Prostate gland (tissue), 2 donors: ENCODE data around the gene LNX1.

ENCODE experiments used
- CTCF ChIP-seq, 4 experiments: fragments of 200-600 bp in 2 of 4; fragments of 450-650 bp in 2 of 4; sonication (generic) in 2 of 4; IDR thresholded peaks; 1 replicate in 3 of 4; 2 replicates in 1 of 4; pipeline ENCODE4 v1.5.1; 2016 to 2019; ENCODE audit warnings: antibody characterized with exemption in 4 of 4, mild to moderate bottlenecking in 2 of 4, moderate library complexity in 2 of 4
- POLR2A ChIP-seq: fragments of 450-650 bp; IDR thresholded peaks from one replicate; pipeline ENCODE4 v1.6.1; 2016; ENCODE audit warnings: antibody characterized with exemption, mild to moderate bottlenecking
- POLR2AphosphoS5 ChIP-seq: sonication (generic); formaldehyde crosslinking; IDR thresholded peaks from one replicate; pipeline ENCODE4 v1.6.1; 2017; ENCODE audit warnings: antibody characterized with exemption

- TF ChIP-seq CTCF (IDR thresholded peaks at IDR 0.05) (no peak), POLR2AphosphoS5 (no peak), POLR2A (no peak)
Measured at GRCh38 chr4:53444954-53445353, 146.3 kb downstream of the LNX1 start.
